Measurements from ENCODE around the gene MTRFR. TPM values are rescaled to one million over a fixed set of nuclear protein-coding genes. Genes with fewer than 3 reads are reported as not detected.
A peak's percentile ranks its signal among the peaks of the same experiment; 100 is the strongest.

The MTRFR gene
- total RNA-seq, 1 experiment from 2014 or later, result 15.7 TPM

DNA sequence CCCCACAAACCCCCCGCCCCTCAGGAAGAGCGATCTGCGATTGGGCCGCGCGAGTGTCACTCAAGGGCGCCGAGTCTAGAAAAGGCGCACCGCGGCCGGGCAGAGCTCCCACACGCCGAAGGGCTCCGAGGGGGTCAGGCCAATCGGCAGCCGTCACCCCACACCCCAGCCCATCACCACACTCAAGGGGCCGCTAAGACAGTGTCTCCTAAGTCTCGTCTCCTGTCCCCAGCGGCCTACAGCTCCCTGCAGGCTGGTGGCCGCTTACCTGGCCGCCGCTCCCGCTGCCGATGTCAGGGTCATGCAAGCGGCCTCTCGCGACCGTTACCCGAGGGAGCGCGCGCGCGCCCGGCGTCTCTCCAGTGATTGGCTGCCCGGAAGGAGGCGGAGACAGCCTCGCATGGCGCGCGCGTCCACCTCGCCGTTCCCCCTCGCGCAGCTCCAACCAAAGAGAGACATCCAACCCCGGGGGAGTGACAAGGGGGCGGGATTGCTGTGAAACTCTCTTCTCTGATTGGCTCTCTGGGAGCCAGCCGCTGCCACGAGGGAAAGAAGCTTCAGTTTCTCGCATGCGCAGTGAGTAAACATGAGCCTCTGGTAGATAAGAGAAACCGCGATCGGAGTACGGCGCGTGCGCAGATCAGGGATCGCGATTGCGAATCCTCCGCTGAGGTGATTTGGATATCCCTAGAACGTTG lies at the start of gene MTRFR, which contains the start of gene MPHOSPH9 (continued):
- TF ChIP-seq, protein P1, sequence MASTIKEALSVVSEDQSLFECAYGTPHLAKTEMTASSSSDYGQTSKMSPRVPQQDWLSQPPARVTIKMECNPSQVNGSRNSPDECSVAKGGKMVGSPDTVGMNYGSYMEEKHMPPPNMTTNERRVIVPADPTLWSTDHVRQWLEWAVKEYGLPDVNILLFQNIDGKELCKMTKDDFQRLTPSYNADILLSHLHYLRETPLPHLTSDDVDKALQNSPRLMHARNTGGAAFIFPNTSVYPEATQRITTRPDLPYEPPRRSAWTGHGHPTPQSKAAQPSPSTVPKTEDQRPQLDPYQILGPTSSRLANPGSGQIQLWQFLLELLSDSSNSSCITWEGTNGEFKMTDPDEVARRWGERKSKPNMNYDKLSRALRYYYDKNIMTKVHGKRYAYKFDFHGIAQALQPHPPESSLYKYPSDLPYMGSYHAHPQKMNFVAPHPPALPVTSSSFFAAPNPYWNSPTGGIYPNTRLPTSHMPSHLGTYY (CRISPR knock-in tag; IDR thresholded peaks at IDR 0.05), result no peak
- TF ChIP-seq, protein P2, sequence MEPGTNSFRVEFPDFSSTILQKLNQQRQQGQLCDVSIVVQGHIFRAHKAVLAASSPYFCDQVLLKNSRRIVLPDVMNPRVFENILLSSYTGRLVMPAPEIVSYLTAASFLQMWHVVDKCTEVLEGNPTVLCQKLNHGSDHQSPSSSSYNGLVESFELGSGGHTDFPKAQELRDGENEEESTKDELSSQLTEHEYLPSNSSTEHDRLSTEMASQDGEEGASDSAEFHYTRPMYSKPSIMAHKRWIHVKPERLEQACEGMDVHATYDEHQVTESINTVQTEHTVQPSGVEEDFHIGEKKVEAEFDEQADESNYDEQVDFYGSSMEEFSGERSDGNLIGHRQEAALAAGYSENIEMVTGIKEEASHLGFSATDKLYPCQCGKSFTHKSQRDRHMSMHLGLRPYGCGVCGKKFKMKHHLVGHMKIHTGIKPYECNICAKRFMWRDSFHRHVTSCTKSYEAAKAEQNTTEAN (CRISPR knock-in tag; IDR thresholded peaks at IDR 0.05), result 0 out of 2 replicates have a peak, but pooled peaks have one; percentile 43
- TF ChIP-seq, protein P3, sequence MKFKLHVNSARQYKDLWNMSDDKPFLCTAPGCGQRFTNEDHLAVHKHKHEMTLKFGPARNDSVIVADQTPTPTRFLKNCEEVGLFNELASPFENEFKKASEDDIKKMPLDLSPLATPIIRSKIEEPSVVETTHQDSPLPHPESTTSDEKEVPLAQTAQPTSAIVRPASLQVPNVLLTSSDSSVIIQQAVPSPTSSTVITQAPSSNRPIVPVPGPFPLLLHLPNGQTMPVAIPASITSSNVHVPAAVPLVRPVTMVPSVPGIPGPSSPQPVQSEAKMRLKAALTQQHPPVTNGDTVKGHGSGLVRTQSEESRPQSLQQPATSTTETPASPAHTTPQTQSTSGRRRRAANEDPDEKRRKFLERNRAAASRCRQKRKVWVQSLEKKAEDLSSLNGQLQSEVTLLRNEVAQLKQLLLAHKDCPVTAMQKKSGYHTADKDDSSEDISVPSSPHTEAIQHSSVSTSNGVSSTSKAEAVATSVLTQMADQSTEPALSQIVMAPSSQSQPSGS (CRISPR knock-in tag; IDR thresholded peaks at IDR 0.05; ENCODE audit: borderline replicate concordance, low read depth), result no peak
- TF ChIP-seq, protein P4, sequence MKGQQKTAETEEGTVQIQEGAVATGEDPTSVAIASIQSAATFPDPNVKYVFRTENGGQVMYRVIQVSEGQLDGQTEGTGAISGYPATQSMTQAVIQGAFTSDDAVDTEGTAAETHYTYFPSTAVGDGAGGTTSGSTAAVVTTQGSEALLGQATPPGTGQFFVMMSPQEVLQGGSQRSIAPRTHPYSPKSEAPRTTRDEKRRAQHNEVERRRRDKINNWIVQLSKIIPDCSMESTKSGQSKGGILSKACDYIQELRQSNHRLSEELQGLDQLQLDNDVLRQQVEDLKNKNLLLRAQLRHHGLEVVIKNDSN (CRISPR knock-in tag; IDR thresholded peaks at IDR 0.05), result peak; percentile 58
- TF ChIP-seq, protein P5, sequence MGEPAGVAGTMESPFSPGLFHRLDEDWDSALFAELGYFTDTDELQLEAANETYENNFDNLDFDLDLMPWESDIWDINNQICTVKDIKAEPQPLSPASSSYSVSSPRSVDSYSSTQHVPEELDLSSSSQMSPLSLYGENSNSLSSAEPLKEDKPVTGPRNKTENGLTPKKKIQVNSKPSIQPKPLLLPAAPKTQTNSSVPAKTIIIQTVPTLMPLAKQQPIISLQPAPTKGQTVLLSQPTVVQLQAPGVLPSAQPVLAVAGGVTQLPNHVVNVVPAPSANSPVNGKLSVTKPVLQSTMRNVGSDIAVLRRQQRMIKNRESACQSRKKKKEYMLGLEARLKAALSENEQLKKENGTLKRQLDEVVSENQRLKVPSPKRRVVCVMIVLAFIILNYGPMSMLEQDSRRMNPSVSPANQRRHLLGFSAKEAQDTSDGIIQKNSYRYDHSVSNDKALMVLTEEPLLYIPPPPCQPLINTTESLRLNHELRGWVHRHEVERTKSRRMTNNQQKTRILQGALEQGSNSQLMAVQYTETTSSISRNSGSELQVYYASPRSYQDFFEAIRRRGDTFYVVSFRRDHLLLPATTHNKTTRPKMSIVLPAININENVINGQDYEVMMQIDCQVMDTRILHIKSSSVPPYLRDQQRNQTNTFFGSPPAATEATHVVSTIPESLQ (CRISPR knock-in tag; IDR thresholded peaks at IDR 0.05), result no peak
- TF ChIP-seq, protein P6, sequence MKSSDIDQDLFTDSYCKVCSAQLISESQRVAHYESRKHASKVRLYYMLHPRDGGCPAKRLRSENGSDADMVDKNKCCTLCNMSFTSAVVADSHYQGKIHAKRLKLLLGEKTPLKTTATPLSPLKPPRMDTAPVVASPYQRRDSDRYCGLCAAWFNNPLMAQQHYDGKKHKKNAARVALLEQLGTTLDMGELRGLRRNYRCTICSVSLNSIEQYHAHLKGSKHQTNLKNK (CRISPR knock-in tag; IDR thresholded peaks at IDR 0.05), result peak; percentile 83; the same call in 1 of the 2 replicates
- peak; percentile 57; the same call in 1 of the 2 replicates for TF ChIP-seq RORB (CRISPR knock-in tag; IDR thresholded peaks at IDR 0.05)
- TF ChIP-seq, protein P7, sequence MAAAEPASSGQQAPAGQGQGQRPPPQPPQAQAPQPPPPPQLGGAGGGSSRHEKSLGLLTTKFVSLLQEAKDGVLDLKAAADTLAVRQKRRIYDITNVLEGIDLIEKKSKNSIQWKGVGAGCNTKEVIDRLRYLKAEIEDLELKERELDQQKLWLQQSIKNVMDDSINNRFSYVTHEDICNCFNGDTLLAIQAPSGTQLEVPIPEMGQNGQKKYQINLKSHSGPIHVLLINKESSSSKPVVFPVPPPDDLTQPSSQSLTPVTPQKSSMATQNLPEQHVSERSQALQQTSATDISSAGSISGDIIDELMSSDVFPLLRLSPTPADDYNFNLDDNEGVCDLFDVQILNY (CRISPR knock-in tag; IDR thresholded peaks at IDR 0.05), result peak; percentile 73
- TF ChIP-seq, protein P8, sequence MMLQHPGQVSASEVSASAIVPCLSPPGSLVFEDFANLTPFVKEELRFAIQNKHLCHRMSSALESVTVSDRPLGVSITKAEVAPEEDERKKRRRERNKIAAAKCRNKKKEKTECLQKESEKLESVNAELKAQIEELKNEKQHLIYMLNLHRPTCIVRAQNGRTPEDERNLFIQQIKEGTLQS (CRISPR knock-in tag; conservative IDR thresholded peaks at IDR 0.05), result no peak
- peak; percentile 62 for TF ChIP-seq NFYB (CRISPR knock-in tag; conservative IDR thresholded peaks at IDR 0.05; ENCODE audit: low read depth)
- TF ChIP-seq, protein P9, sequence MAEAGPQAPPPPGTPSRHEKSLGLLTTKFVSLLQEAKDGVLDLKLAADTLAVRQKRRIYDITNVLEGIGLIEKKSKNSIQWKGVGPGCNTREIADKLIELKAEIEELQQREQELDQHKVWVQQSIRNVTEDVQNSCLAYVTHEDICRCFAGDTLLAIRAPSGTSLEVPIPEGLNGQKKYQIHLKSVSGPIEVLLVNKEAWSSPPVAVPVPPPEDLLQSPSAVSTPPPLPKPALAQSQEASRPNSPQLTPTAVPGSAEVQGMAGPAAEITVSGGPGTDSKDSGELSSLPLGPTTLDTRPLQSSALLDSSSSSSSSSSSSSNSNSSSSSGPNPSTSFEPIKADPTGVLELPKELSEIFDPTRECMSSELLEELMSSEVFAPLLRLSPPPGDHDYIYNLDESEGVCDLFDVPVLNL (CRISPR knock-in tag; IDR thresholded peaks at IDR 0.05; ENCODE audit: borderline replicate concordance, low read depth), result peak; percentile 10; the same call in 1 of the 2 replicates
- TF ChIP-seq ESRRA (CRISPR knock-in tag; IDR thresholded peaks at IDR 0.05; ENCODE audit: borderline replicate concordance), result no peak

DNA sequence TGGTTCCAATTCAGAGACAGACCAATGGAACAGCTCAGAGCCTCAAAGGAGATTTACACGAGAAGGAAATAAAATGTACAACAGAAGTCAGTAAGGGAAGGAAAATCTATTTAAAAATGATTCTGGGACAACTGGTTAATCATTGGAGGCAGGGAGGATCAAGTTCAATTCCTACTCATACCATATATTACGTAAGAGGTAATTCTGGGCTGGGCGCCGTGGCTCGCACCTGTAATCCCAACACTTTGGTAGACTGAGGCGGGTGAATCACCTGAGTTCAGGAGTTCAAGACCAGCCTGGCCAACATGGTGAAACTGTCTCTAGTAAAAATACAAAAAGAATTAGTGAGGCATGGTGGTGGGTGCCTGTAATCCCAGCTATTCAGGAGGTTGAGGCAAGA lies 45.6 kb upstream of the MTRFR start:
- POLR2A ChIA-PET, result no interaction called here
- no peak for DNase-seq (ENCODE audit: low spot score)
- no peak for TF ChIP-seq CBFB (CRISPR knock-in tag; IDR thresholded peaks at IDR 0.05; ENCODE audit: low read depth)
- TF ChIP-seq, protein P10, sequence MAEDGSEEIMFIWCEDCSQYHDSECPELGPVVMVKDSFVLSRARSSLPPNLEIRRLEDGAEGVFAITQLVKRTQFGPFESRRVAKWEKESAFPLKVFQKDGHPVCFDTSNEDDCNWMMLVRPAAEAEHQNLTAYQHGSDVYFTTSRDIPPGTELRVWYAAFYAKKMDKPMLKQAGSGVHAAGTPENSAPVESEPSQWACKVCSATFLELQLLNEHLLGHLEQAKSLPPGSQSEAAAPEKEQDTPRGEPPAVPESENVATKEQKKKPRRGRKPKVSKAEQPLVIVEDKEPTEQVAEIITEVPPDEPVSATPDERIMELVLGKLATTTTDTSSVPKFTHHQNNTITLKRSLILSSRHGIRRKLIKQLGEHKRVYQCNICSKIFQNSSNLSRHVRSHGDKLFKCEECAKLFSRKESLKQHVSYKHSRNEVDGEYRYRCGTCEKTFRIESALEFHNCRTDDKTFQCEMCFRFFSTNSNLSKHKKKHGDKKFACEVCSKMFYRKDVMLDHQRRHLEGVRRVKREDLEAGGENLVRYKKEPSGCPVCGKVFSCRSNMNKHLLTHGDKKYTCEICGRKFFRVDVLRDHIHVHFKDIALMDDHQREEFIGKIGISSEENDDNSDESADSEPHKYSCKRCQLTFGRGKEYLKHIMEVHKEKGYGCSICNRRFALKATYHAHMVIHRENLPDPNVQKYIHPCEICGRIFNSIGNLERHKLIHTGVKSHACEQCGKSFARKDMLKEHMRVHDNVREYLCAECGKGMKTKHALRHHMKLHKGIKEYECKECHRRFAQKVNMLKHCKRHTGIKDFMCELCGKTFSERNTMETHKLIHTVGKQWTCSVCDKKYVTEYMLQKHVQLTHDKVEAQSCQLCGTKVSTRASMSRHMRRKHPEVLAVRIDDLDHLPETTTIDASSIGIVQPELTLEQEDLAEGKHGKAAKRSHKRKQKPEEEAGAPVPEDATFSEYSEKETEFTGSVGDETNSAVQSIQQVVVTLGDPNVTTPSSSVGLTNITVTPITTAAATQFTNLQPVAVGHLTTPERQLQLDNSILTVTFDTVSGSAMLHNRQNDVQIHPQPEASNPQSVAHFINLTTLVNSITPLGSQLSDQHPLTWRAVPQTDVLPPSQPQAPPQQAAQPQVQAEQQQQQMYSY (CRISPR knock-in tag; IDR thresholded peaks at IDR 0.05), result no peak
- no peak for TF ChIP-seq SMAD4 (CRISPR knock-in tag; IDR thresholded peaks at IDR 0.05)
- TF ChIP-seq, protein P1 (CRISPR knock-in tag; IDR thresholded peaks at IDR 0.05), result no peak
- TF ChIP-seq TCF7 (CRISPR knock-in tag; IDR thresholded peaks at IDR 0.05; ENCODE audit: low read depth), result no peak
- no peak for TF ChIP-seq GTF2I (CRISPR knock-in tag; conservative IDR thresholded peaks at IDR 0.05)

More for the DNA sequence above, 45.6 kb upstream of the MTRFR start:
- no peaks in the 10 kb centered on the region for H3K4me1 Mint-ChIP-seq
- no peak for ATAC-seq
- H3K27ac Mint-ChIP-seq, result no peak overlapping the region
- no peak overlapping the region for H3K4me3 Mint-ChIP-seq
- no peaks in the 10 kb centered on the region for H3K9me3 Mint-ChIP-seq
- peaks cover 41% of the 10 kb centered on the region for H3K36me3 Mint-ChIP-seq
- CTCF ChIA-PET, result no interaction called here
- H3K27me3 Mint-ChIP-seq (ENCODE audit: low read depth), result no peaks in the 10 kb centered on the region

Measured in WTC11 (cell line).